Left ventricle myocardium inferior (tissue), 1 donor: ENCODE results near the gene HES4. TPM values are rescaled to one million over a fixed set of nuclear protein-coding genes. Genes with fewer than 3 reads are reported as not detected.
"Not testable (repeated sequence)": the region's sequence is repeated elsewhere in the genome, so short reads cannot be mapped to it uniquely, and the experiment has no call there.

Source experiments
- DNase-seq: peaks from one replicate; pipeline ENCODE4 v3.0.0-alpha.2; 2020
- H3K27ac ChIP-seq: fragments of 200-600 bp; replicated peaks from 2 replicates; pipeline ENCODE4 v1.8.0; 2021
- H3K27me3 ChIP-seq: fragments of 200-600 bp; 2 replicates; pipeline ENCODE4 v1.8.0; 2021; ENCODE audit warnings: low read depth
- H3K36me3 ChIP-seq: fragments of 200-600 bp; 2 replicates; pipeline ENCODE4 v1.8.0; 2021
- H3K4me1 ChIP-seq: fragments of 200-600 bp; 2 replicates; pipeline ENCODE4 v1.8.0; 2021
- H3K4me3 ChIP-seq: fragments of 200-600 bp; 2 replicates; pipeline ENCODE4 v1.8.0; 2021; ENCODE audit warnings: mild to moderate bottlenecking, moderate library complexity
- H3K9me3 ChIP-seq: fragments of 200-600 bp; replicated peaks from 2 replicates; pipeline ENCODE4 v1.8.0; 2021
- CTCF ChIP-seq: fragments of 200-600 bp; IDR thresholded peaks from 2 replicates; pipeline ENCODE4 v1.8.0; 2021; ENCODE audit warnings: antibody characterized with exemption, mild to moderate bottlenecking, borderline replicate concordance
- intact Hi-C: fragments of 100-400 bp; cut with micrococcal nuclease; formaldehyde crosslinking; loops from one replicate; pipeline ENCODE4 v1.11.0; 2022
- total RNA-seq: library from RNA; stranded (reverse); fragmentation: NEBNext Ultra II Directional; extraction: Animal tissue kit (Norgen Biotek cat#: 25700); gene quantifications from one replicate; pipeline ENCODE4 v1.2.1, GENCODE V29; 2021
- donor health status: DM: no; HTN: yes; CAD: no; lungs with severe emphysema.

HES4 gene
- total RNA-seq, 1 donor from 2014 or later, result 34.0 TPM

- H3K36me3 ChIP-seq, result no peaks in the 10 kb centered on the region
- H3K27ac ChIP-seq, result peak overlapping the region; percentile 93
- peaks cover 29% of the 10 kb centered on the region for H3K4me1 ChIP-seq
- peak overlapping the region; percentile 78 for H3K4me3 ChIP-seq
- no peak for DNase-seq
- H3K27me3 ChIP-seq, result no peaks in the 10 kb centered on the region
- intact Hi-C loops, result no loop called here
- H3K9me3 ChIP-seq, result no peaks in the 10 kb centered on the region
- TF ChIP-seq CTCF, result peak; percentile 49
These were observed 15.1 kb upstream of the HES4 start for GRCh38 chr1:1014799-1015681.

GRCh38 chr1:1013922-1014648 is 14.2 kb upstream of the HES4 start:
- no peak for DNase-seq
- Histone ChIP-seq H3K36me3 (no peaks in the 10 kb centered on the region), H3K27ac (peak overlapping the region; percentile 93), H3K9me3 (no peaks in the 10 kb centered on the region), H3K4me3 (peak overlapping the region; percentile 78), H3K4me1 (peaks cover 28% of the 10 kb centered on the region), H3K27me3 (no peaks in the 10 kb centered on the region)
- no peak for TF ChIP-seq CTCF
- intact Hi-C loops, result no loop called here

DNA sequence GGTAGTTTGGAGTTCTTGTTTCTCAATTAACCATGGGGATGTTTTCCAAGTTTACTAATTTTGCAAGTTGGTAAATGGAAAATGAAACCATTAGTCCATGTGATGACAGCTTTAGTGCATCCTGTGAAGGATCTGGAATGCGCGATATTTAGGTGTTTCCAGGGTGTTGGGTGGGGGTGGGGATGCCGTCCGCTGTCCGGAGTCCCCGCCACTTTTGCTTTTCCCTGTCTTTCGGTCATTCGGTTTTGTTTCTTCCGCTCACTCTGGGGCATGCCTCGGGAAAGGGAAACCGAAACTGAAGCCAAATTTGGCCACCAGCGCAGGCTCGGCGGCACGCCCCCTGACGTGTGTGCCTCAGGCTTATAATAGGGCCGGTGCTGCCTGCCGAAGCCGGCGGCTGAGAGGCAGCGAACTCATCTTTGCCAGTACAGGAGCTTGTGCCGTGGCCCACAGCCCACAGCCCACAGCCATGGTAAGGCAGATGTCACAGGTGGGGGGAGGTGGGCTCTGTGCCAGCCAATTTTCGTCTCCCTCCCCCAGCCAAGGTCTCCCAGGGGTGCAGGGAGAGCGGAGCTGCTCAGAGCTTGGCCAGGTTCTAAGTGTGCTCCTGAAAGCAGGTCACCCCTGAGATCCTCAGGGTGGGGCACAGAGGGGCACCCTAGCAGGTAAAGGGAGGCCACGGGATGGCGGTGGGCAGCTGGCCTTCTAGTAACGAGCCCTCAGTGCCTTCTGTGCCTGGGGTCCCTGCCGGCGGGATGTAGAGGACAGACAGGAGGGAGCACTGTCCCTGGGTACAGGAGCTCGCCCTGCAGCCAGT is 13.4 kb upstream of the HES4 start, which contains the start of gene ISG15:
TSS of gene ISG15 (plus strand) at position 393 of the 817 bp plus-strand sequence. CDS start at position 470, 77 bp downstream.
- intact Hi-C loops, result no loop called here
- peak; percentile 92 for DNase-seq

DNA sequence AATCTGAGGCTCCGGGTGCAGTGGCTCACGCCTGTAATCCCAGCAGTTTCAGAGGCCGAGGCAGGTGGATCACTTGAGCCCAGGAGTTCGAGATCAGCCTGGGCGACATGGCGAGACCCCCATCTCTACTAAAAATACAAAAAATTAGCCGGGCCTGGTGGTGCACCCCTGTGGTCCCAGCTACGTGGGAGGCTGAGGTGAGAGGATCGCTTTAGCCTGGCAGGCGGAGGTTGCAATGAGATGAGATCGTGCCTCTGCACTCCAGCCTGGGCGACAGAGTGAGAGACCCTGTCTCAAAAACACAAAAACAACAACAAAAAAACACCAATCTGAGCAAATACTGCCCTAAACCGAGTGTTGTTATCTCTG is 12.8 kb upstream of the HES4 start:
- peaks cover 25% of the 10 kb centered on the region for H3K4me1 ChIP-seq
- H3K4me3 ChIP-seq, result peak overlapping the region; percentile 78
- intact Hi-C loops, H3K9me3 ChIP-seq, H3K36me3 ChIP-seq, DNase-seq, H3K27me3 ChIP-seq: not testable (repeated sequence)
- peak overlapping the region; percentile 93 for H3K27ac ChIP-seq

More for the DNA sequence above, 13.4 kb upstream of the HES4 start, which contains the start of gene ISG15:
- Histone ChIP-seq H3K27me3 (no peaks in the 10 kb centered on the region), H3K4me3 (peak within 1 kb of the TSS; percentile 78), H3K9me3 (no peaks in the 10 kb centered on the region), H3K27ac (peak within 1 kb of the TSS; percentile 93), H3K4me1 (peaks cover 25% of the 10 kb centered on the region), H3K36me3 (no peaks in the 10 kb centered on the region)
- TF ChIP-seq CTCF, result no peak

GRCh38 chr1:1011396-1011949 is 11.6 kb upstream of the HES4 start:
- Histone ChIP-seq H3K27ac (no peak overlapping the region), H3K4me1 (peaks cover 25% of the 10 kb centered on the region), H3K9me3 (no peaks in the 10 kb centered on the region), H3K36me3 (no peaks in the 10 kb centered on the region), H3K27me3 (no peaks in the 10 kb centered on the region), H3K4me3 (no peak overlapping the region)
- DNase-seq, result no peak
- intact Hi-C loops, result no loop called here
- no peak for TF ChIP-seq CTCF

DNA sequence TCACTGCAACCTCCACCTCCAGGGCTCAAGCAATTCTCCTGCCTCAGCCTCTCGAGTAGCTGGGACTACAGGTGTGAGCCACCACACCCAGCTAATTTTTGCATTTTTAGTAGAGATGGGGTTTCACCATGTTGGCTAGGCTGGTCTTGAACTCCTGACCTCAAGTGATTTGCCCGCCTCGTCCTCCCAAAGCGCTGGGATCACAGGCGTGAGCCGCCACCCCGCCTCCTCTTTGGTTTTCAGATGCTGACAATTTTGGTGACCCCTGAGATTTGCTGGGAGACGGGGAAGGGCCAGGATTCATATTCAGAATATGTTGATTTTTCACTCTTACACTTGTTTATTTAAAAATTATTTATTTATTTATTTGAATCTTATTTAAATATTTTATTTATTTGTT is 10.2 kb upstream of the HES4 start:
- H3K36me3 ChIP-seq, H3K9me3 ChIP-seq, H3K27ac ChIP-seq, intact Hi-C loops, H3K4me3 ChIP-seq, H3K27me3 ChIP-seq, DNase-seq: not testable (repeated sequence)
- H3K4me1 ChIP-seq, result peaks cover 37% of the 10 kb centered on the region
